HG02678 (cell line): ENCODE data around the gene STX8.

ENCODE experiments used
- ATAC-seq: cut with Tn5 transposase; IDR thresholded peaks from one replicate; pipeline ENCODE4 v1.9.1; 2021; ENCODE audit warnings: mild to moderate bottlenecking, moderate library complexity; ENCODE audit not compliant: unreplicated experiment

Gene STX8

DNA sequence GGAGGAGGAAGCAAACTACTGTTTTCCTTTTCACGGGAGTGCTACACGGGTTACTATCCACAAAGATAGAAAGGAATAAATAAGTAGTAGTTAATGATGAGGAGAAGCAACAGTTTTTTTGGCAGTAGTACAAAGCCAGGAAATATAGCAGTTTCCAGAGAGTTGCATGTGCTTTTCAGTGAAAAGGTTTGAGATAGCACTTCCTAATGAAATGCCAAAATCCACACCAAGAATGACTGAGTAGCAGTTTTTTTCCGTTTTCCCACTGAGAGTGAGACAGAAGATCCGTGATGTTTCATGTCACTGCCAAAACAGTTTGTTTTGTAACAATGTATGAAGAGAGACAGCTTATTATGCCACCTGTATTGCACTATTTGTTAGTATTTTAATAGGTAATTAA, 129.1 kb downstream of the STX8 start:
- ATAC-seq: no peak

DNA sequence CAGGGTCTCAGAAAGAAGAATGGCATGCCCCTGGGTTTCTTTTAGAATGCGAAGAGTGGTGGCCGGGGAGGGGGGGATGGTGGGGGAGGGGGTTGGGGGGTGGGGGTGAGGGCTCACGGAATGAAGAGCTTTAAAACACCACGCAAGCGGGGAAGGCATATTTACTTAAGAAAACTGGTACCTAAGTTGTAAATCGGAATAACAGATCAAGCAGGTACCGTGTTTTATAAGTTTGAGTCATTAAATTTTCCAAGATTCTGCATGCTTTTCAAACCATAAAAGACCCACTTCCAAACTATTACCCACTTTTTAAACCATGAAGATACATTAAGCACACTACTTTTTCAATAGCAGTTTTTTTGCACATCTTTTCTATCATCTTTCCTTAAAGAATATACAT, 130.2 kb downstream of the STX8 start:
- no peak for ATAC-seq

DNA sequence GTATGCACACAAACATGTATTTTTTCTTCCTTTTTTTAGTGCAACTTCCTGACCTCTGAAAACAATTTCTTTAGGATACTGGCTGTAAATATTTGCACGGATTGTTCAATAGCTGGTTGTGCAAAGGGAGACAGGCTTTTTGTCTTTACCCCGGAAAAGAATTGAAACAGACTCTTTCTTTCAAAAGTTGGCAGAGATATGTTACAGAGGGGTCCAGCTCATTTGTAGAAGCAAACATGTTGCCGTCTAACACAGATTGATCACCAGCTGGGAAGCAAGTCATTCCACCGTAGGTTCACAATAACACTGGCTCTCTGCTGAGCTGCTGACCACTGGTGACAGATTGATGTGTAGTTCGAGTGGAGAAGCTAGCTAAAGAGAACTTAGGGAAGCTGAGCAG, 130.9 kb downstream of the STX8 start:
- ATAC-seq: no peak

DNA sequence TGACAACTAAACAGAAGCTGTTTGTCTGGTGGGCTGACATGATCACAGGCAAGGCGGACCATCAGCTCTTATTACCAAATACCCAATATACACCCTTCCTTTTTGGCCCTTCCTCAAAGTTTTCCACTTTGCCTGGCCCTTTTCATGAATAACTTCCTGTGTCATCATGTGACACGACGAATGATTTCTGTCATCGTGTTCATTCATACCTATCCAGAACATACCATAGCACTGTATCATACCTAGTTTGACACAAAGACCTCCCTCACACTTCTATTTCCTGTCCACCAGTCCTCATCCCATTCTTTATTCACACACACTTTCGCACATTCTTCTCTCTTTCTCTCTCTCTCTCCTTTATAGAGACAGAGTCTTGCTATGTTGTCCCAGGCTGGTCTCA, 131.8 kb downstream of the STX8 start:
- ATAC-seq: no peak

DNA sequence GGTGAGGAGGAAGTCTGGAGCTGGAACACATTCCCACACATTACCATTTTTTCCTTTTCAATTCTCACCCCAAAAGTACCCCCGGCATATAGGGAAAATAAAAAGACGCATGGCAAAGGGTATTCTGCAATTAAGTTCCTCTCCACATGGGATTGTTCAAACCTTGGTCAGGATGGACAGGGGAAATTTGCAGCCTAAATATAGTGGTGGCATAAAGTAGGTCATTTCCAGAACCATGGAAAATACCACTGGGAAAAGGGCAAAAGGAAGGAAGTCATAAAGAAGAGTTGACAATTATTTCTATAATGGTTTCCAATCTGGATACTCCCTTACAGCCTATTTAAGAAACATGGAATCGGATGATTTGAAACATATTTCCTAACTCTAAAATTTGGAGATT, 135.8 kb downstream of the STX8 start:
- ATAC-seq: no peak

DNA sequence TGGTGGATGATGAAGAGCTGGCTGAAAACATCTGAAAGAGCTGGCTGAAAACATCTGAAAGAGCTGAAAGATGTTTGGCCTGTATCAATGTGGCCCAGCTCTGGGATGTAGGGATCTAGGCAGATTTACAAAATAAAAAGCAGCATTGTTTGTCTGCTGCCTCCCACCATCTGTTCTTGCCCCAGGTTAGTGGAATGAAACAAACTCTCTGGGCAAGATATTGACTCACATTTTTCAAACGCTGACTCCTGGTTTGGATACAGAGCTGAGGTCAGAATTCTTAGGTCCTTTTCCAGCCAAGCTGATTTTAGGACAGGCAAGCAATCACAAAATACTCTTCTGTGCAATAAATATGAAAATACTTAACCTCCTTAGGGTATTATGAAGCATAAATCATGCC, 139.0 kb downstream of the STX8 start:
- ATAC-seq: no peak

DNA sequence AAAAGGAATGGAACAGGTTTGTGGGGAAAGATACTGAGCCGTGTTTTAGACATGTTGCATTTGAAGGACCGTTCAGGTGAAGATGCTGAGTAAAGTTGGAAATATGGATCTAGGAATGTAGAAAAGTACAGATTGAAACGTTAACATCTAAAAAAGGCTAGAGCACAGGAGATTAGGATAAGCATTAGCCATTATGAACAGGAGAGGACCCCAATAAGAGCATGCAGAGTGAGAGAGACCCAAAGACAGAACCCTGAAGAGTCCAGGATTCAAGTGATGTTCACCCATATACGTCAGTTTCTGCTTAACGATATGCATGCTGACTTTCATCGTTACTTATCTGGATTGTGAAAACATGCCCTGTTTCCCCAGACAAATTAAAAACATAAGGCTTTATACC, 140.5 kb downstream of the STX8 start:
- no peak for ATAC-seq

GRCh38 chr17:9434642-9435057, 141.0 kb downstream of the STX8 start:
- ATAC-seq: no peak

DNA sequence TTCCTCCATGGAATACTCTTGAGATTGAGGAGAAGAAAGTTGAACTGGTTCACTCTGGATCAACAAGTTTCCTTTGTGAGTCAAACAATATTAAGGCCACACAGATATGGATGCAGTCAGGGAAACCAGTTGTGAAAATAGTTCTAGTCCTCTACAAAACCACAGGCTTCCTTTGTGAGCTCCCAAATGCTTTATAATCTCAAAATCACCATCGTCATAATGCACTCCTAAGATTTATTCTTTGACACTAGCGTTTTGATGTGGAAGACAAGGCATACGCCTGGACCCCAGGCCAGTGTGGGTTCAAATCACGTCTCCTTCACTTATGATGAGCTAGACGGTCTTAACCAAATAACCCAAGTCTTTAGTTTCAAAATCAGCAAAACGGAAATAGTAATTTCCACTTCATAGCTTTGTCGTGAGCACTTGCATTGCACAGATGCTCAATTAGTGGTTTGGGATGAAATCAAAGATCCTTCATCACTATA, 142.6 kb downstream of the STX8 start:
- ATAC-seq: peak; percentile 41

DNA sequence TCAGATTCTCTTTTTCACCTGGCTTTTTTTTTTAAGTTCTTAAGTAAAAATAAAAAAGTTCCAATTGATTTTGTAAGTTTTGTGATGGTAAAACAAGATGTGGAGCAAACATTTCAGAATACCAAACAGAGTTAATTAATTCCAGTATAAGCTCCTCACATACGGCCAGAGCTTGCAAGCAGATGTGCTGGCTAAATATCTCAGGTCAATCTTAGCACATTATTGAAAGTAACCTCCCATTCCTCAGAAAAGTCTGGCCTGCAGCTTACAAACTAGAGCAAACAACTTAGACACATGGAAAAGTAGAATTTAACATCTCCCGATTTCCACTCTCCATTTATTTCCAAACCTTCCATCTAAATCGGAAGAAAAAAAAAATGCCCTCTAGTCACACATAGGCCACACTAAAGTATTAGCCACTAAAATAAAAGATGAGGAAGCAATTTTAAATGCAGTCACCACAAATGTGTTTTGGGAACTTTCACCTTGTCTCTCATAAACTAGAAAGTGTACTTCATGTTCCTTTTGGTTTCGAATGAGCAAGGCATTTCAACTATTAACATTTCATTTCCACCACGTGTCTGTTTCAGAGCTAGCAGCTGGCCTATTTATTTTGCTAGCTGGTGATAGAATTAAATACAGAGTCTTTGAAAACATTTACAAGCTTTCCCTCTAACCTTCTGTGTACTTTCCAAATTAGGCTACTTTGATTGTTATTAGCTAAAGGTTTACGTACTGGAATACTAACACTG, 143.3 kb downstream of the STX8 start:
- peak; percentile 79 for ATAC-seq

GRCh38 chr17:9431620-9432019, 144.0 kb downstream of the STX8 start:
- ATAC-seq: no peak

GRCh38 chr17:9427465-9428315, 147.9 kb downstream of the STX8 start:
- ATAC-seq: no peak

- no peak for ATAC-seq
Measured at GRCh38 chr17:9424071-9424640, 151.5 kb downstream of the STX8 start.

- no peak for ATAC-seq
Measured at GRCh38 chr17:9421525-9421924, 154.1 kb downstream of the STX8 start.

DNA sequence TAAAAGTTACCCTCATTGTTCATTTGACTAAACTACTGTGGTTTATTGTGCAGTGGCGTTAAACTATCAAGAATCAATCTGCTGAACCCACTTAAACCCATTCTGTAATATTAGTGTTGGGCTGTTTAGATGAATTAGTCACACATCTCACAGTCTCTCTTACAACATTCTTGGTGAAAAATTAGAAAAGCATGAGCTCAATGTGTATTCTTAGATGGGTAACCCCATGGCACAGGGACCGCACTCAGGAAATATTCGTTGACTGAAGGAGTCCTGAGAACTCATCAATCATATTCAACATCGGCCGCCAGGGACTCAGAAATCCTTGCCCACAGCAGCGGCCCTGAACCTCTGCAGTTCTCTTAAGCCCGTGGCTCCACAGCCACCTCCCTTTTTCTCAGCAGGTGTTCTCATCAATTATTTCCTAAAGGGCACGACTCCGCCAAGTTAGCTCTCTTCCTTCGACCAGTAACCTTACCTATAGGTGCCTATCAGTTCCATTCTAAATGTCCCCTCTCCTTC, 155.6 kb downstream of the STX8 start:
- no peak for ATAC-seq

DNA sequence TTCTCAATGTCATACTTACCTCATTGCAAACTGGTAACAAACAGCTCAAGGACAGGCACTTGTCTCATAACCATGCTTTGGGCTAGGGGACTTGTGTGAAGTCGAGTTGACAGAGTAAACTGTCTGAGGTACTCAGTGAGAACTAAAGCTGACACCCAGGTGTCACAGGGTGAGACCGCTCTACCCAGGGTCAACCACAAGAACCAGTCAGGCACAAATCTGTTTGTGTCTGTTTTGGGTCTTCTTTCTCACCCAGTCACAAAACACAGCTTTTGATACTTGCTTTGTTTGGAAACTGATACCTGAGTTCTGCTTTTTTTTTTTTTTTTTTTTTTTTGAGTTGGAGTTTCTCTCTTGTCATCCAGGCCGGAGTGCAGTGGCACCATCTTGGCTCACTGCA, 161.1 kb downstream of the STX8 start:
- ATAC-seq: peak; percentile 99

DNA sequence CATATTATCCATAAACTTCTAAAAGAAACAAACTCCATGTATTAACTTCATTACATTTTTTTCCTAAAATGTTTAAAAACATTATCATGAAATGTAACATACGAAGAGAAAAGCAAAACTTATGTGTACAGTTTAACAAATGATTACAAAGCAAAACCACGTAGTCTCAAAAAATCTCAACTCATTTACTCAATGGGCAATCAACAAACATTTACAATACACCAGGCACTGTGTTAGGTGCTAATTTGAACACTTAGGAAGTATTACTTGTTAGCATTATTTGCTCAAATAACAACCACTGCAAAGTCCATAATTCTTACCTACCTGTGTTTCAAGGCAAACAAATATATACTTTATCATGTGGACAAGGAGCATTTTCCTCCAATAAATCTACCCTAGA, 164.9 kb downstream of the STX8 start:
- no peak for ATAC-seq

DNA sequence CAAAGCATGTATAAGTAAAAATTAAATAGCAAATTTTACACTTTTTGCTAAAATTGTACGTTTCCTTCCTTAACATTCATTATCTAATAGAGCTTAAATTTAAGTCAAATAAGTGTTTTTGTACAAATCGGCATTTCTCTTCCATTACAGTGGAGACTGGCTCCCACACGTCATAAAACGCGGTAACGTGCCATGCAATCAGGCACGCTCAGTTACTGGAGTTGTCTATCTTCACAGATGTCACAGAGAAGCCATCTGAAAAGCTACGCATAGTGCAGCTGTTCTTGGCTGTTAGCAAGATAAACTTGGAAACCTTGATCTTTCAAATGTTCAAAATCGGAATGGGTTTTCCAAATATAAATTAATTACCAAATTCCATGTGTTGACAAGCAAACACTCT, 165.3 kb downstream of the STX8 start:
- no peak for ATAC-seq

DNA sequence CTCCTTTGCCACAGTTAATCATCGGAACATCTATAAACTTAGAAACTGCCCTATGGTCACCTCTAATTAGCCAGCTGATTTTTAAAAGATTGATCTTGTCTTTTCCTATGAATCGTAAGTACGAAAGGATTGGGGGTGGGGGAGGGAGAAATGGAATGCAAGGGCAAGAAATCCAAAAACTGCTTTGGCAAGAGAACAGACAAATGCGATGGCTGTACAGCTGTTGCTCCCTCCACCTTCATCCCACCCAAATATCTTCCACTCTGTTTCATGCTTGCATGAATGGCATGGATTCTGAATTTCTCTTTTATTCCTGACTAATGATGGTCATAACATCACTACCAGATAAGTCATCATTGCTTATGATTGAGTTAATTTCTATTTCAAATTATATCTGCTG, 165.7 kb downstream of the STX8 start:
- ATAC-seq: no peak

GRCh38 chr17:9408868-9409829, 166.5 kb downstream of the STX8 start:
- ATAC-seq: no peak
